NB4 (cell line): ENCODE measurements around the gene OSBPL8.

ENCODE experiments used
- DNase-seq: peaks from one replicate; pipeline ENCODE4 v3.0.0; 2010; ENCODE audit warnings: low read depth
- H3K4me3 ChIP-seq: one replicate; pipeline ENCODE4 v1.5.1; 2011; ENCODE audit warnings: mild to moderate bottlenecking, low read depth, low read length, moderate library complexity
- CTCF ChIP-seq: IDR thresholded peaks from one replicate; pipeline ENCODE4 v1.5.1; 2012; ENCODE audit warnings: low read depth, low read length
- MAX ChIP-seq: IDR thresholded peaks from 2 replicates; pipeline ENCODE4 v1.6.1; 2011; ENCODE audit warnings: low read depth, low read length
- MYC ChIP-seq: IDR thresholded peaks from 2 replicates; pipeline ENCODE4 v1.6.1; 2011; ENCODE audit warnings: low read depth, low read length
- POLR2A ChIP-seq: IDR thresholded peaks from 2 replicates; pipeline ENCODE4 v1.6.1; 2011; ENCODE audit warnings: mild to moderate bottlenecking; ENCODE audit not compliant: insufficient read length; ENCODE audit errors: extremely low read depth

Gene OSBPL8

DNA sequence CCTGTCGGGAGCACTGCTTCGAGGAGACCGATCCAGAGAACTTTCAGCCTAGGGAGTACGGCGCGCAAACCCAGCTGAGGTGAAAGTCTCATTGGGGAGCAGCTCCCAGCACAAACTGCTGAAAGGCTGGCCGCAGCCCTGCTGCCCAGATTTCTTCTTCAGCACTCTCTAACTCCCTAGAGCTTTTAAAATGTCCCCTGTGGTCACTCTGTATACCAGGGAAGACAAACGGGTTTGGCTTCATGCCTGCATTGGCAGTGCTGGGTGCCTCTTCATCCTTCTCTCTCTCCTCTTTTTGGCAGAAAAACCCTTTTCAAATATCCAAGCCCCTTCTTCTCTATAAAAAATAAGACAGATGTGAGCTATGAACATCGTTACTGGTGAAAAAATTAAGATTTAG, 246.3 kb downstream of the OSBPL8 start:
- TF ChIP-seq POLR2A (no peak), MYC (no peak), CTCF (no peak), MAX (no peak)
- no peak for DNase-seq
- no peak overlapping the region for H3K4me3 ChIP-seq

- no peak for TF ChIP-seq MYC
- no peak for TF ChIP-seq CTCF
- TF ChIP-seq MAX: no peak
- TF ChIP-seq POLR2A: no peak
- no peak overlapping the region for H3K4me3 ChIP-seq
- DNase-seq: no peak
These were observed 247.3 kb downstream of the OSBPL8 start for GRCh38 chr12:76312315-76312714.

GRCh38 chr12:76311796-76312195, 247.8 kb downstream of the OSBPL8 start:
- no peak for DNase-seq
- no peak overlapping the region for H3K4me3 ChIP-seq
- TF ChIP-seq MAX (no peak), MYC (no peak), POLR2A (no peak), CTCF (no peak)

GRCh38 chr12:76310110-76310509, 249.5 kb downstream of the OSBPL8 start:
- no peak overlapping the region for H3K4me3 ChIP-seq
- TF ChIP-seq MYC: no peak
- no peak for TF ChIP-seq MAX
- no peak for TF ChIP-seq CTCF
- TF ChIP-seq POLR2A: no peak
- DNase-seq: no peak

GRCh38 chr12:76308866-76309265, 250.7 kb downstream of the OSBPL8 start:
- no peak for DNase-seq
- TF ChIP-seq MAX (no peak), MYC (no peak), POLR2A (no peak), CTCF (no peak)
- no peak overlapping the region for H3K4me3 ChIP-seq

DNA sequence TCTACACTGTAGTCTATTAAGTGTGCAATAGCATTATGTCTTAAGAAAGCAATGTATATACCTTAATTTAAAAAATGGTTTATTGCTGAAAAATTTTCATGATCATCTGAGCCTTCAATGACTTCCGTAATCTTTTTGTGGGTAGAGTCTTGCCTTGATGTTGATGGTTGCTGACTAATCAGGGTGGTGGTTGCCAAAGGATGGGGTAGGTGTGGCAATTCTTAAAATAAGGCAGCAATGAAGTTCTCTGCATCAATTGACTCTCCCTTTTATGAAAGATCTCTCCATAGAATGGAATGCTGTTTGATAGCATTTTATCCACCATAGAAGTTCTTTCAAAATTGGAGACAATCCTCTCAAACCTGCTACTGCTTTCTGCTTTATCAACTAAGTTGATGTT, 252.5 kb downstream of the OSBPL8 start:
- H3K4me3 ChIP-seq: no peak overlapping the region
- TF ChIP-seq MAX (no peak), POLR2A (no peak), CTCF (no peak), MYC (no peak)
- DNase-seq: no peak
